Liver (tissue), 9 donors: ENCODE results near the gene BMP7. TPM values are rescaled to one million over a fixed set of nuclear protein-coding genes. Genes with fewer than 3 reads are reported as not detected.

Experiments used
- DNase-seq: peaks from one replicate; pipeline ENCODE4 v3.0.0-alpha.2; 2017; ENCODE audit warnings: low spot score
- H3K27ac ChIP-seq, 2 donors: one replicate each; pipeline ENCODE4 v1.7.0; 2013; ENCODE audit warnings: inconsistent platforms in 2 of 2, low read length in 2 of 2, control low read depth in 1 of 2, low read depth in 1 of 2, mild to moderate bottlenecking in 1 of 2
- H3K27me3 ChIP-seq, 4 donors: one replicate each; pipeline versions ENCODE4 v1.6.1 to v1.7.0; 2013; ENCODE audit warnings: low read length in 3 of 4, inconsistent platforms in 1 of 4, mild to moderate bottlenecking in 1 of 4, moderate library complexity in 1 of 4; ENCODE audit not compliant: control insufficient read depth in 4 of 4, insufficient read depth in 4 of 4
- H3K36me3 ChIP-seq, 4 donors: one replicate each; pipeline versions ENCODE4 v1.6.1 to v1.7.0; 2013; ENCODE audit warnings: low read length in 3 of 4, mild to moderate bottlenecking in 3 of 4, low read depth in 1 of 4, moderate library complexity in 1 of 4; ENCODE audit not compliant: control insufficient read depth in 4 of 4, insufficient read depth in 3 of 4
- H3K4me1 ChIP-seq, 4 donors: one replicate each; pipeline versions ENCODE4 v1.6.1 to v1.7.0; 2013; ENCODE audit warnings: low read length in 3 of 4, mild to moderate bottlenecking in 3 of 4, moderate library complexity in 1 of 4; ENCODE audit not compliant: control insufficient read depth in 4 of 4, insufficient read depth in 4 of 4
- H3K4me3 ChIP-seq, 3 donors: one replicate each; pipeline versions ENCODE4 v1.6.1 to v1.7.0; 2013; ENCODE audit warnings: low read length in 3 of 3, control low read depth in 1 of 3, low read depth in 1 of 3, mild to moderate bottlenecking in 1 of 3
- H3K9ac ChIP-seq, 2 donors: one replicate each; pipeline ENCODE4 v1.7.0; 2013; ENCODE audit warnings: low read length in 2 of 2, mild to moderate bottlenecking in 2 of 2, moderate library complexity in 2 of 2, control low read depth in 1 of 2, low read depth in 1 of 2
- H3K9me3 ChIP-seq, 4 donors: one replicate each; pipeline versions ENCODE4 v1.6.1 to v1.7.0; 2013; ENCODE audit warnings: low read length in 3 of 4; ENCODE audit not compliant: control insufficient read depth in 4 of 4
- EGR1 ChIP-seq, 2 donors: IDR thresholded peaks; 2 replicates each; pipeline ENCODE4 v1.6.1; 2016 to 2018; ENCODE audit warnings: antibody characterized with exemption in 2 of 2, low read depth in 2 of 2
- FOXA1 ChIP-seq: IDR thresholded peaks from 2 replicates; pipeline ENCODE4 v1.6.1; 2016; ENCODE audit warnings: antibody characterized with exemption
- FOXA2 ChIP-seq: IDR thresholded peaks from 2 replicates; pipeline ENCODE4 v1.6.1; 2016; ENCODE audit warnings: antibody characterized with exemption
- GABPA ChIP-seq, 2 donors: IDR thresholded peaks in 1 of 2; conservative IDR thresholded peaks in 1 of 2; 2 replicates each; pipeline ENCODE4 v1.6.1; 2016; ENCODE audit warnings: antibody characterized with exemption in 2 of 2, mild to moderate bottlenecking in 1 of 2, moderate library complexity in 1 of 2
- HNF4A ChIP-seq, 2 donors: conservative IDR thresholded peaks; 2 replicates each; pipeline ENCODE4 v1.6.1; 2016; ENCODE audit warnings: antibody characterized with exemption in 2 of 2, mild to moderate bottlenecking in 2 of 2
- JUND ChIP-seq, 2 donors: IDR thresholded peaks; 2 replicates each; pipeline ENCODE4 v1.6.1; 2016; ENCODE audit warnings: antibody characterized with exemption in 2 of 2
- NR2F2 ChIP-seq: IDR thresholded peaks from 2 replicates; pipeline ENCODE4 v1.6.1; 2016; ENCODE audit warnings: antibody characterized with exemption
- RAD21 ChIP-seq, 2 donors: IDR thresholded peaks; 2 replicates each; pipeline ENCODE4 v1.6.1; 2016; ENCODE audit warnings: antibody characterized with exemption in 2 of 2, mild to moderate bottlenecking in 2 of 2
- RXRA ChIP-seq, 2 donors: IDR thresholded peaks; 2 replicates each; pipeline ENCODE4 v1.6.1; 2017 to 2018; ENCODE audit warnings: antibody characterized with exemption in 2 of 2, mild to moderate bottlenecking in 1 of 2
- TAF1 ChIP-seq: conservative IDR thresholded peaks from 2 replicates; pipeline ENCODE4 v1.6.1; 2016; ENCODE audit warnings: antibody characterized with exemption, mild to moderate bottlenecking
- YY1 ChIP-seq: IDR thresholded peaks from 2 replicates; pipeline ENCODE4 v1.6.1; 2016; ENCODE audit warnings: antibody characterized with exemption, mild to moderate bottlenecking
- WGBS: extraction: QIAGEN DNeasy Blood & Tissue Kit; methylation state at CpG from one replicate; pipeline ENCODE4 v1.1.7; 2013; 5-methylcytosine and 5-hydroxymethylcytosine counted together
- polyA plus RNA-seq, 2 donors: library from polyadenylated mRNA; stranded (reverse) in 1 of 2; unstranded in 1 of 2; fragments of 200-250 nt in 1 of 2; fragments of >200 nt in 1 of 2; fragmentation: Nextera tagmentation in 1 of 2; extraction: Ambion mirVana in 1 of 2; gene quantifications; one replicate each; pipeline versions ENCODE4 v1.2.1 to v1.2.3, GENCODE V29; 2013 to 2015
- total RNA-seq, 2 donors: library from RNA; depleted of rRNA; stranded (reverse); fragments of >200 nt; gene quantifications; one replicate each; pipeline ENCODE4 v1.2.3, GENCODE V29; 2014
- TF ChIP-seq, protein P1 (sequence below): fragments of 150-350 bp; IDR thresholded peaks from 2 replicates; pipeline ENCODE4 v1.5.1; 2017; ENCODE audit warnings: improper control_type of control experiment, low read depth, low read length; ENCODE audit not compliant: missing input control
- TF ChIP-seq, protein P2 (sequence below): IDR thresholded peaks from 2 replicates; pipeline ENCODE4 v1.6.1; 2016; ENCODE audit warnings: antibody characterized with exemption
- TF ChIP-seq, protein P3 (sequence below): IDR thresholded peaks from 2 replicates; pipeline ENCODE4 v1.6.1; 2016; ENCODE audit warnings: antibody characterized with exemption, mild to moderate bottlenecking
- TF ChIP-seq, protein P4 (sequence below): IDR thresholded peaks from 2 replicates; pipeline ENCODE4 v1.6.1; 2016; ENCODE audit warnings: antibody characterized with exemption
- donor health status: healthy.
- donor health status: healthy.
- donor health status: healthy.
- donor health status: healthy.
- donor health status: healthy.

Gene BMP7
- total and polyA plus RNA-seq, 4 donors: not detected

DNA sequence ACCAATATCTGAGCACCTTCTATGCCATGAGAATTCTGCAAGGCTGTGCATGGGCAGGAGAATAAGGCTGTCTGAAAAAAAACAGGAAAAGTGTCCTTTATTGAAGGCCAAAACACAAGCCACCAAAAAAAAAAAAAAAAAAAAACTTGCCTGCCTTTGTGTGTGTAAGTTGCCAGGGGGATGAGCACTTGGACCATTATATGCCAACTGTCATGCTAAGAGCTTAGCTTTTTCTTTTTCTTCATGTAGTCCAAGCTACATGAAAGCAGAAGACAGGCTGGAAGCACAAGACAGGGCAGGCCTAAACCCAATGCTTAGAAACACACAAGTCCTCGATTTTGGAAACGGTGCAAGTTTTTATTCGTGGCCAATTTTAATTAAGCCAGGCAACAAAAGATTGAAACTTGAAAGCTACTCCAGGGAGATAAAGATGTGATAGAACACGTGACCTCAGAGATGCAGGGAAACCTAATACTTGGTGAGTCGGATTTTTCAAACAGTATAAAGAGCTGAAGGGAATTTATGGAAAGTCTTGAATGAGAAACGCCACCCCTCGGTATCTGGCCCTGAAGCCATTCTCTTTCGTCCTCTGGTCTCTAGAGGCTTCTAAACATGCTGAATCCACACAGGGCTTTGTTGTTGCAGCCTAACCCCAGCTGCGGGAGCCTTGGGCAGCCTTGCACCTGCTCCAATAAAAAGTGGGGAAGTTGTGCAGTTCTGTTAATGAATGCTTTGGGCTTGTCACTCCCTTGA lies 8.6 kb downstream of the BMP7 start:
- Histone ChIP-seq H3K27me3 (peaks cover 0 to 3% (median 1%) of the 10 kb centered on the region in 4 donors), H3K9ac (no peak overlapping the region), H3K9me3 (no peaks in the 10 kb centered on the region), H3K4me3 (no peak overlapping the region), H3K36me3 (no peaks in the 10 kb centered on the region), H3K27ac (no peak overlapping the region), H3K4me1 (no peaks in the 10 kb centered on the region)
- 73% methylated on average over 9 of the region's 9 CpGs for WGBS
- DNase-seq: no peak
- TF ChIP-seq NR2F2 (no peak), HNF4A (conservative IDR thresholded peaks at IDR 0.05) (no peak)

DNA sequence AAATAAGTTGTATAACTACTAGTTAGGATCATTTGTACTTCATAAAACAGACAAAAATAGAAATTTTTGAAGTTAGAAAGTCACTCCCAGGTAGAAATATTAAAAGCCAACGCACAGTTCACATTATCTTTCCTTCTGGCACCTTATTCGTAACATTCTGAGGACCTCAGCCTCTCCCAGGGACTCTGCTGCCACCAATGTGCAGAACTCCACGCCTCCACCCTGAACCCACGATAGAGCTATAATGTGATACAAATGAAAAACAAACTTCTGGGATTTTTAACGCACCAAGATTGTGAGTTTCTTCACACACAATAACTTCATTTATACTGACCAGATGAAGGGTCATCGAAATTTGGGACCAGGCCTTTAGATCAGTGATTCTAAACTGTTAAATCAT lies 9.5 kb downstream of the BMP7 start:
- 86% methylated on average over 6 of the region's 6 CpGs for WGBS
- TF ChIP-seq, protein P1, sequence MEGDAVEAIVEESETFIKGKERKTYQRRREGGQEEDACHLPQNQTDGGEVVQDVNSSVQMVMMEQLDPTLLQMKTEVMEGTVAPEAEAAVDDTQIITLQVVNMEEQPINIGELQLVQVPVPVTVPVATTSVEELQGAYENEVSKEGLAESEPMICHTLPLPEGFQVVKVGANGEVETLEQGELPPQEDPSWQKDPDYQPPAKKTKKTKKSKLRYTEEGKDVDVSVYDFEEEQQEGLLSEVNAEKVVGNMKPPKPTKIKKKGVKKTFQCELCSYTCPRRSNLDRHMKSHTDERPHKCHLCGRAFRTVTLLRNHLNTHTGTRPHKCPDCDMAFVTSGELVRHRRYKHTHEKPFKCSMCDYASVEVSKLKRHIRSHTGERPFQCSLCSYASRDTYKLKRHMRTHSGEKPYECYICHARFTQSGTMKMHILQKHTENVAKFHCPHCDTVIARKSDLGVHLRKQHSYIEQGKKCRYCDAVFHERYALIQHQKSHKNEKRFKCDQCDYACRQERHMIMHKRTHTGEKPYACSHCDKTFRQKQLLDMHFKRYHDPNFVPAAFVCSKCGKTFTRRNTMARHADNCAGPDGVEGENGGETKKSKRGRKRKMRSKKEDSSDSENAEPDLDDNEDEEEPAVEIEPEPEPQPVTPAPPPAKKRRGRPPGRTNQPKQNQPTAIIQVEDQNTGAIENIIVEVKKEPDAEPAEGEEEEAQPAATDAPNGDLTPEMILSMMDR: no peak
- no peak for TF ChIP-seq RXRA (IDR thresholded peaks at IDR 0.05)
- TF ChIP-seq, protein P2, sequence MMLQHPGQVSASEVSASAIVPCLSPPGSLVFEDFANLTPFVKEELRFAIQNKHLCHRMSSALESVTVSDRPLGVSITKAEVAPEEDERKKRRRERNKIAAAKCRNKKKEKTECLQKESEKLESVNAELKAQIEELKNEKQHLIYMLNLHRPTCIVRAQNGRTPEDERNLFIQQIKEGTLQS: no peak
- no peak for TF ChIP-seq FOXA2
- TF ChIP-seq, protein P3, sequence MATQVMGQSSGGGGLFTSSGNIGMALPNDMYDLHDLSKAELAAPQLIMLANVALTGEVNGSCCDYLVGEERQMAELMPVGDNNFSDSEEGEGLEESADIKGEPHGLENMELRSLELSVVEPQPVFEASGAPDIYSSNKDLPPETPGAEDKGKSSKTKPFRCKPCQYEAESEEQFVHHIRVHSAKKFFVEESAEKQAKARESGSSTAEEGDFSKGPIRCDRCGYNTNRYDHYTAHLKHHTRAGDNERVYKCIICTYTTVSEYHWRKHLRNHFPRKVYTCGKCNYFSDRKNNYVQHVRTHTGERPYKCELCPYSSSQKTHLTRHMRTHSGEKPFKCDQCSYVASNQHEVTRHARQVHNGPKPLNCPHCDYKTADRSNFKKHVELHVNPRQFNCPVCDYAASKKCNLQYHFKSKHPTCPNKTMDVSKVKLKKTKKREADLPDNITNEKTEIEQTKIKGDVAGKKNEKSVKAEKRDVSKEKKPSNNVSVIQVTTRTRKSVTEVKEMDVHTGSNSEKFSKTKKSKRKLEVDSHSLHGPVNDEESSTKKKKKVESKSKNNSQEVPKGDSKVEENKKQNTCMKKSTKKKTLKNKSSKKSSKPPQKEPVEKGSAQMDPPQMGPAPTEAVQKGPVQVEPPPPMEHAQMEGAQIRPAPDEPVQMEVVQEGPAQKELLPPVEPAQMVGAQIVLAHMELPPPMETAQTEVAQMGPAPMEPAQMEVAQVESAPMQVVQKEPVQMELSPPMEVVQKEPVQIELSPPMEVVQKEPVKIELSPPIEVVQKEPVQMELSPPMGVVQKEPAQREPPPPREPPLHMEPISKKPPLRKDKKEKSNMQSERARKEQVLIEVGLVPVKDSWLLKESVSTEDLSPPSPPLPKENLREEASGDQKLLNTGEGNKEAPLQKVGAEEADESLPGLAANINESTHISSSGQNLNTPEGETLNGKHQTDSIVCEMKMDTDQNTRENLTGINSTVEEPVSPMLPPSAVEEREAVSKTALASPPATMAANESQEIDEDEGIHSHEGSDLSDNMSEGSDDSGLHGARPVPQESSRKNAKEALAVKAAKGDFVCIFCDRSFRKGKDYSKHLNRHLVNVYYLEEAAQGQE: no peak
- no peak for TF ChIP-seq HNF4A (conservative IDR thresholded peaks at IDR 0.05)
- no peak for TF ChIP-seq GABPA (IDR thresholded peaks at IDR 0.05 in 1 of 2, conservative IDR thresholded peaks at IDR 0.05 in 1 of 2)
- no peak for TF ChIP-seq YY1
- TF ChIP-seq FOXA1: no peak
- TF ChIP-seq TAF1: no peak
- no peak for TF ChIP-seq EGR1 (IDR thresholded peaks at IDR 0.05; ENCODE audit: low read depth in 2 of 2)
- no peak for TF ChIP-seq JUND (IDR thresholded peaks at IDR 0.05)
- TF ChIP-seq, protein P4, sequence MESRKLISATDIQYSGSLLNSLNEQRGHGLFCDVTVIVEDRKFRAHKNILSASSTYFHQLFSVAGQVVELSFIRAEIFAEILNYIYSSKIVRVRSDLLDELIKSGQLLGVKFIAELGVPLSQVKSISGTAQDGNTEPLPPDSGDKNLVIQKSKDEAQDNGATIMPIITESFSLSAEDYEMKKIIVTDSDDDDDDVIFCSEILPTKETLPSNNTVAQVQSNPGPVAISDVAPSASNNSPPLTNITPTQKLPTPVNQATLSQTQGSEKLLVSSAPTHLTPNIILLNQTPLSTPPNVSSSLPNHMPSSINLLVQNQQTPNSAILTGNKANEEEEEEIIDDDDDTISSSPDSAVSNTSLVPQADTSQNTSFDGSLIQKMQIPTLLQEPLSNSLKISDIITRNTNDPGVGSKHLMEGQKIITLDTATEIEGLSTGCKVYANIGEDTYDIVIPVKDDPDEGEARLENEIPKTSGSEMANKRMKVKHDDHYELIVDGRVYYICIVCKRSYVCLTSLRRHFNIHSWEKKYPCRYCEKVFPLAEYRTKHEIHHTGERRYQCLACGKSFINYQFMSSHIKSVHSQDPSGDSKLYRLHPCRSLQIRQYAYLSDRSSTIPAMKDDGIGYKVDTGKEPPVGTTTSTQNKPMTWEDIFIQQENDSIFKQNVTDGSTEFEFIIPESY: no peak
- TF ChIP-seq RAD21 (IDR thresholded peaks at IDR 0.05): no peak
- H3K27ac ChIP-seq: no peak overlapping the region
- H3K36me3 ChIP-seq: no peaks in the 10 kb centered on the region
- peaks cover 0 to 3% (median under 1%) of the 10 kb centered on the region in 4 donors for H3K27me3 ChIP-seq
- H3K4me1 ChIP-seq: no peaks in the 10 kb centered on the region
- H3K9ac ChIP-seq: no peak overlapping the region
- H3K4me3 ChIP-seq: no peak overlapping the region
- no peak for DNase-seq
- no peaks in the 10 kb centered on the region for H3K9me3 ChIP-seq
